Colonic mucosa (tissue), 4 donors: ENCODE measurements around the gene TENM4. TPM values are rescaled to one million over a fixed set of nuclear protein-coding genes. Genes with fewer than 3 reads are reported as not detected.

ENCODE experiments used
- DNase-seq: peaks from one replicate; pipeline ENCODE4 v3.0.0-alpha.2; 2020
- H3K27ac ChIP-seq: fragments of 200-600 bp; one replicate; pipeline ENCODE4 v1.8.0; 2021
- H3K27me3 ChIP-seq: fragments of 200-600 bp; one replicate; pipeline ENCODE4 v1.8.0; 2021
- H3K36me3 ChIP-seq: fragments of 200-600 bp; one replicate; pipeline ENCODE4 v1.8.0; 2021
- H3K4me1 ChIP-seq: fragments of 200-600 bp; one replicate; pipeline ENCODE4 v1.8.0; 2021; ENCODE audit warnings: mild to moderate bottlenecking
- H3K4me3 ChIP-seq: fragments of 200-600 bp; one replicate; pipeline ENCODE4 v1.8.0; 2021
- H3K9ac ChIP-seq, 2 donors: one replicate each; pipeline ENCODE4 v1.7.0; 2013; ENCODE audit warnings: control low read depth in 2 of 2, low read depth in 2 of 2, low read length in 2 of 2
- H3K9me3 ChIP-seq: fragments of 200-600 bp; one replicate; pipeline ENCODE4 v1.8.0; 2021
- intact Hi-C: fragments of 100-400 bp; cut with DNase I; formaldehyde crosslinking; loops from one replicate; pipeline ENCODE4 v1.14.1; 2022
- total RNA-seq, 2 donors: library from RNA; stranded (reverse); fragmentation: NEBNext Ultra II Directional in 1 of 2; extraction: Animal tissue kit (Norgen Biotek cat#: 25700) in 1 of 2; gene quantifications; one replicate each; pipeline ENCODE4 v1.2.1, GENCODE V29; 2021
- TF ChIP-seq, protein P1 (sequence below): fragments of 200-600 bp; IDR thresholded peaks from one replicate; pipeline ENCODE4 v1.8.0; 2022; ENCODE audit warnings: antibody characterized with exemption, mild to moderate bottlenecking
- donor health status: healthy.
- donor health status: DM: no; HTN: no; CAD: no.
- donor health status: DM: no; HTN: no; CAD: no.

The TENM4 gene
- total RNA-seq, 2 donors from 2014 or later: 0.48 to 1.2 TPM

GRCh38 chr11:79449040-79449439 lies 8.2 kb upstream of the TENM4 start:
- Histone ChIP-seq H3K27me3 (no peaks in the 10 kb centered on the region), H3K4me1 (no peaks in the 10 kb centered on the region), H3K9ac (no peak overlapping the region), H3K4me3 (no peak overlapping the region), H3K27ac (no peak overlapping the region), H3K9me3 (no peaks in the 10 kb centered on the region), H3K36me3 (no peaks in the 10 kb centered on the region)
- intact Hi-C loops: no loop called here
- no peak for DNase-seq
- TF ChIP-seq, protein P1, sequence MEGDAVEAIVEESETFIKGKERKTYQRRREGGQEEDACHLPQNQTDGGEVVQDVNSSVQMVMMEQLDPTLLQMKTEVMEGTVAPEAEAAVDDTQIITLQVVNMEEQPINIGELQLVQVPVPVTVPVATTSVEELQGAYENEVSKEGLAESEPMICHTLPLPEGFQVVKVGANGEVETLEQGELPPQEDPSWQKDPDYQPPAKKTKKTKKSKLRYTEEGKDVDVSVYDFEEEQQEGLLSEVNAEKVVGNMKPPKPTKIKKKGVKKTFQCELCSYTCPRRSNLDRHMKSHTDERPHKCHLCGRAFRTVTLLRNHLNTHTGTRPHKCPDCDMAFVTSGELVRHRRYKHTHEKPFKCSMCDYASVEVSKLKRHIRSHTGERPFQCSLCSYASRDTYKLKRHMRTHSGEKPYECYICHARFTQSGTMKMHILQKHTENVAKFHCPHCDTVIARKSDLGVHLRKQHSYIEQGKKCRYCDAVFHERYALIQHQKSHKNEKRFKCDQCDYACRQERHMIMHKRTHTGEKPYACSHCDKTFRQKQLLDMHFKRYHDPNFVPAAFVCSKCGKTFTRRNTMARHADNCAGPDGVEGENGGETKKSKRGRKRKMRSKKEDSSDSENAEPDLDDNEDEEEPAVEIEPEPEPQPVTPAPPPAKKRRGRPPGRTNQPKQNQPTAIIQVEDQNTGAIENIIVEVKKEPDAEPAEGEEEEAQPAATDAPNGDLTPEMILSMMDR: no peak

- no peaks in the 10 kb centered on the region for H3K4me1 ChIP-seq
- H3K36me3 ChIP-seq: no peaks in the 10 kb centered on the region
- intact Hi-C loops: no loop called here
- H3K27ac ChIP-seq: no peak overlapping the region
- TF ChIP-seq, protein P1: no peak
- H3K9me3 ChIP-seq: no peaks in the 10 kb centered on the region
- no peak for DNase-seq
- no peaks in the 10 kb centered on the region for H3K27me3 ChIP-seq
- no peak overlapping the region for H3K9ac ChIP-seq
- H3K4me3 ChIP-seq: no peak overlapping the region
Measured at GRCh38 chr11:79447038-79447786, 6.4 kb upstream of the TENM4 start.

- Histone ChIP-seq H3K27ac (no peak overlapping the region), H3K4me1 (no peaks in the 10 kb centered on the region), H3K27me3 (peaks cover 11% of the 10 kb centered on the region), H3K4me3 (no peak overlapping the region), H3K9me3 (no peaks in the 10 kb centered on the region), H3K36me3 (no peaks in the 10 kb centered on the region), H3K9ac (no peak overlapping the region)
- intact Hi-C loops: no loop called here
- TF ChIP-seq, protein P1: no peak
- DNase-seq: no peak
Measured at GRCh38 chr11:79444923-79445322, 4.1 kb upstream of the TENM4 start.

DNA sequence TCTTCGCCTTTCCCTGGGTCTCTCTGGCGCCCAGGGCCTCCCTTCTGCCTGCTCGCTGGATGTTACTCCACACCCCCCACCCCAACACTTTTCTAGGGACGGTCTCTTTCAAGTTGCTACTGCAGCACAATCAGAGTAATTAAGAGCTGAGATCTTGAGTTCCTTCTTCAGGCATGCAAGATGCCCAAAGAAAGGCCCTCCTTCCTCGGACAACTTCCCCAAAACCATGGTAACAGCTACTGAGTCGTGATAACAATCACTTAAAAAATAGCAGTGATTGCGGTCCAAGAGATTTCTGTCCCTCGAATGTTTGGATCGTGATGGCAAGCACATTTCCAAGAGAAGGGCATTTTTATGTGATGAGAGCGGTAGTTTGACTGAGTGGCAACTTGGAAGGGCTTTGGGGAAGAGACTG lies 638 bp upstream of the TENM4 start:
- H3K4me1 ChIP-seq: peaks cover 12% of the 10 kb centered on the region

GRCh38 chr11:79439886-79440570 lies 802 bp downstream of the TENM4 start:
- peaks cover 59% of the 10 kb centered on the region for H3K27me3 ChIP-seq
- peak overlapping the region; percentile 32 for H3K4me3 ChIP-seq
- no peaks in the 10 kb centered on the region for H3K36me3 ChIP-seq
- H3K4me1 ChIP-seq: peaks cover 12% of the 10 kb centered on the region
- DNase-seq: peak; percentile 19
- H3K9me3 ChIP-seq: no peaks in the 10 kb centered on the region
- TF ChIP-seq, protein P1: no peak
- no peak overlapping the region for H3K27ac ChIP-seq
- H3K9ac ChIP-seq: peak overlapping the region in 1 of 2 donors; percentile 26
- intact Hi-C loops: no loop called here

More for the DNA sequence above, 638 bp upstream of the TENM4 start:
- TF ChIP-seq, protein P1: no peak
- Histone ChIP-seq H3K27ac (no peak overlapping the region), H3K4me3 (peak overlapping the region; percentile 32), H3K9me3 (no peaks in the 10 kb centered on the region), H3K36me3 (no peaks in the 10 kb centered on the region), H3K9ac (no peak overlapping the region), H3K27me3 (peaks cover 45% of the 10 kb centered on the region)
- intact Hi-C loops: no loop called here
- DNase-seq: no peak
